ENCODE measurements around the gene EOLA1.
"Not testable (repeated sequence)": the region's sequence is repeated elsewhere in the genome, so short reads cannot be mapped to it uniquely, and the experiment has no call there.

Gene EOLA1

GRCh38 chrX:149546962-149547361 is 6.2 kb downstream of the EOLA1 start:
- not testable (repeated sequence) for DNase-seq

GRCh38 chrX:149547782-149548181 is 7.0 kb downstream of the EOLA1 start:
- not testable (repeated sequence) for DNase-seq

GRCh38 chrX:149549701-149550100 is 8.9 kb downstream of the EOLA1 start, which contains the start of gene HSFX3:
Gene HSFX3, minus strand, starts transcription at chrX:149549924. Its CDS starts 72 bp downstream, at chrX:149549852.
- DNase-seq = not testable (repeated sequence)

DNA sequence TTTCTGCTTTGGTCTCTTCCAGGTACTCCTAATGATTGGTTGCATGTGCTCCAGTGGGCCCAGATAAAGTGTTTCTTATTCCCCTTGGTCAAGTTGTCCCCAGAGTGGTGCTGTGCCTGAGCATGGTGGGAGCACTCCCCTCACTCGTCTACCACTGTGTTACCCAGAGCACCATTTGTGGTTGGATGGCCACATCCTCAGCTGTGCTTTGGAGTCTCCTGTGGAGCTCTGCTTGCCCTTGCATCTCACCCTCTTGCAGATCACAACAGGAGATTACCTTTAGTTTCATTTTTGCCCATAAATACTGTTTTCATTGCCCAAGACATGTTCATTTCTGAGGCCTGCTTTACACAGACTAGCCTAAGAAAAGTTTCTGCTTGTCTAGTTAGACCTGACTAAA is 9.6 kb downstream of the EOLA1 start:
- DNase-seq = not testable (repeated sequence)

- not testable (repeated sequence) for DNase-seq
Measured at GRCh38 chrX:149551245-149551938, 10.6 kb downstream of the EOLA1 start.

DNA sequence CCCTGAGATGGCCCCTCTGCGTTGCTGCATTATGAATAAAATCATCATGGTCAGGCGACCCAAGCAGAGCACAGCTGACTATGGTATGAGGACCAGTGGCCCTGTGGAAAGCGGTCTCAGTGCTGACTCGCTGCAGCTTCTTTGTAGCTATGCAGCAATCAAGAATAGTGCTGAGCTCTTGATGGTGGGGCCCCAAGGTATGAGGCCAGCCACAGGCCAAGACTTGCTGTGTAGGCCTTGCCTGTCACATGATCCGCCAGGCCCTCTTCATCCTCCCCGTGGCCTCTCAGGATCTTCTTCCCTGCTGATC is 11.1 kb downstream of the EOLA1 start:
- not testable (repeated sequence) for DNase-seq

- not testable (repeated sequence) for DNase-seq
Measured at GRCh38 chrX:149555251-149555650, 14.4 kb downstream of the EOLA1 start.

DNA sequence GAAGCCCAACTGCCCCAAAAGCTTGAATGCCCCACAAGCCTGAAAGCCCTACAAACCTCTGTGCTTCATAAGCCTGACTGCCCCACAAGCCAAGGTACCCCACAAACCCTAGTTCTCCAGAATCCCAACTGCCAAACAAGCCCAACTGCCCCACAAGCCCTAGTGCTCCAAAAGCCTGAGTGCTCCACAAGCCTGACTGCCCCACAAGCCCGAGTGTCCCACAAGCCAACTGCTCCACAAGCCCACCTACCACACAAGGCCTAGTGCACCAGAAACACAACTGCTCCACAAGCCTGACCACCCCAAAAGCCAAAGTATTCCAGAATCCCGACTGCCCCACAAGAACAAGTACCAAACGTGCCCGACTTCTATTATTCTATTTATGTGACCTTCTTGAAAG is 22.5 kb downstream of the EOLA1 start:
- no peak for DNase-seq

- no peak for DNase-seq
Measured at GRCh38 chrX:149567621-149568417, 27.0 kb downstream of the EOLA1 start.

- DNase-seq = no peak
Measured at GRCh38 chrX:149568701-149569296, 28.0 kb downstream of the EOLA1 start.

- DNase-seq = no peak
Measured at GRCh38 chrX:149569770-149570169, 29.0 kb downstream of the EOLA1 start.

GRCh38 chrX:149570668-149571067 is 29.9 kb downstream of the EOLA1 start:
- DNase-seq = no peak

- DNase-seq = no peak
Measured at GRCh38 chrX:149571770-149572169, 31.0 kb downstream of the EOLA1 start.

GRCh38 chrX:149572743-149573142 is 31.9 kb downstream of the EOLA1 start:
- DNase-seq = no peak

DNA sequence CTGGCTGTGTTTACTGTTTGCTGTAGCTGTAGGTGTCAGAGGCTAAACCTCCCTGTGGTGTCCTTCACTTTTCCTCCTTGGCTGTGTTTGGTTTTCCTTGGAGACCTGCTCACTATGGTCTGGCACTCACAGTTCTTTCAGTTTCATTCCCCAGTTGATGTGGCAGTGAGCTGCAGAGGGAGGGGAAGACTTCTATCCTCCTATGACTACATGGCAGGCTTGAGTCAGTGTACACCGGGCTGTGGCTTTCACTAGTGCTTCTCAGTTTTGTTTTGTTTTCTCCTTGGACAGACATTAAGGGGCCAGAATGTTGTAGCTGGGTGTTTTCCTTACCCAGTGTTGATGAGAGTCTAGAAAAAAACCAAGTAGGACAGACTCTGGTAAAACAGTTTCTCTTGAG is 32.6 kb downstream of the EOLA1 start:
- DNase-seq = not testable (repeated sequence)

DNA sequence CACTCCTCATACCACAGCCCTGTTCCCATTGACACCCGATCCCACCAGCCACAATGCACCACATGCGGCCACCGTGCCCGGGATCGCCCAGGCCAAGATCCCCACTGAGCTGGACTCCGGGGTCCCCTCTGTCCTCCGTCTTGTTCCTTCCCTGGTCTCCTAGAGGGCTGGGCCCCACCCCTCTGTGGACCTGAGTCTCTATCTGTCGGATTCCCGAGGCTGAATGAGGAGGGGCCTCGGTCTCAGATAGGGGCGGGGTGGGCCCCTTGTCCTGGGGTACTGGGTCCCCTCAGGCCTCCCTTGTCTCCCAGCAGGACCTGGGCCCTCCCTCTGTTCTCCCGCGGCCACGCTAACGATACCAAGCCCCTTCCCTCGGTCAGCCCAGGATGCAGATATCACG is 44.8 kb downstream of the EOLA1 start:
- DNase-seq = not testable (repeated sequence)

DNA sequence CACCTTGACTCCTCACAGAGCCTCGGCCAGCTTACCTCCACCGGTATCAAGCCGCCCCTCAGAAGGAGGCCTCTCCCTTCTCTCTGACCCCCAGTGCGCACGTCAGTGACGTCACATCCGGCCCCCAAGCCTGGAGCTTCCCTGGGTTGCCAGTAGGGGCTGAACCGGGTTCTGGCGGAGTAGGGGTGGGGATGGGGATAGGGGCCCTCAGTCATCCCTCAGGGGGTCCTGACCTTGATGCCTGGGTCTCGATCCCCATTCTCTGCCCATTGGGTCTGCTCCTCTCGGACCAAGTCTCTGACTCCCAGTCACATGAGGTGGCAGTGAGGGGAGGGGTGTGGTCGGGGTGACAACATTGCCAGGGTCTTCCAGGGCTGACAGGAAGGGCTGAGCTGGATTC is 46.5 kb downstream of the EOLA1 start, which contains the start of gene MAGEA9B:
Gene MAGEA9B (minus strand): TSS at position 101 of the 400 bp plus-strand sequence. CDS start 4,280 bp downstream, outside the sequence.
- not testable (repeated sequence) for DNase-seq

- DNase-seq = not testable (repeated sequence)
Measured at GRCh38 chrX:149590993-149591392, 50.2 kb downstream of the EOLA1 start.

DNA sequence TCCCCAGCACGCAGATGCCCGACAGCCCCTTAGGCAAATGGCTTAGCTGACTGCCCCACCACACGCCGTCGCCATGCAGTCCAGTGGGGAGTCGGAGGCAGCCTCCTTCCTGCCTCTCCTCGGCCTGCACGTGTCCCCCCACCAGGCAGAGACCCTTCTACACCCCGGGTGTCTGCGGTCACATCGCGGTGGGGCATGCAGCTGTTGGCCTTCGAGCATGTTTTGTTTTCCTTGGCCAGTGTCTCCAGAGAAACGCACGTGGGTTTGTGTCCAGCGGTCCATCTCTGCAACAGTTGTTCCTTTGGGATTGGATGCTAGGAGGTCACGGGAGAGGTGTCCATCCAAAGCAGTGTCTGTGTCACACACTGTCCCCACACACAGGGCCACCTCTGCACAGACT is 54.4 kb downstream of the EOLA1 start, which contains the start of gene HSFX2:
Gene HSFX2 (minus strand): TSS at position 101 of the 400 bp plus-strand sequence. CDS start 614 bp downstream, outside the sequence.
- DNase-seq = not testable (repeated sequence)

DNA sequence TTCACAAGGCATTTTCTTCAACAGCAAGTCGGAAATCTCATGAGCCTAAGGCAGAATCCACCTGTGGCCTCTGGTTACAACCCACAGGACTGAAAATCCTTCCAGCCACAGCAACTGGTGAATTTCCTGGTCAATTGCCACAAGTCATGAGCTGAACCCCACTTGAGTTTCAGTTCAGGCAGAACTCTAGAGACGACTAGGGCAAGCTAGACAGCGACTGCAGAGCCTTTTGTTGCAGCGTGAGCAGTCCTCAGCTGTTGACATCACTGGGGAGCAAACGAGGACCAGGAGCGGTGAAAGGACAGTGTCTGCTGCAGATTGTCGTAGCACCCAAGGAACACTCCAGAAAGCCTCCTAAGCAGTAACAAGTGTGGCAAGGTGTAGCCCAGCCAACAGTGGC is 55.1 kb downstream of the EOLA1 start:
- not testable (repeated sequence) for DNase-seq
